HG03439 (cell line): ENCODE measurements around the gene ATP11A.
A peak's percentile ranks its signal among the peaks of the same experiment; 100 is the strongest.
"Not testable (repeated sequence)": the region's sequence is repeated elsewhere in the genome, so short reads cannot be mapped to it uniquely, and the experiment has no call there.

Experiments used
- ATAC-seq: cut with Tn5 transposase; IDR thresholded peaks from one replicate; pipeline ENCODE4 v1.9.1; 2021; ENCODE audit warnings: mild to moderate bottlenecking, moderate library complexity; ENCODE audit not compliant: unreplicated experiment

Gene ATP11A

DNA sequence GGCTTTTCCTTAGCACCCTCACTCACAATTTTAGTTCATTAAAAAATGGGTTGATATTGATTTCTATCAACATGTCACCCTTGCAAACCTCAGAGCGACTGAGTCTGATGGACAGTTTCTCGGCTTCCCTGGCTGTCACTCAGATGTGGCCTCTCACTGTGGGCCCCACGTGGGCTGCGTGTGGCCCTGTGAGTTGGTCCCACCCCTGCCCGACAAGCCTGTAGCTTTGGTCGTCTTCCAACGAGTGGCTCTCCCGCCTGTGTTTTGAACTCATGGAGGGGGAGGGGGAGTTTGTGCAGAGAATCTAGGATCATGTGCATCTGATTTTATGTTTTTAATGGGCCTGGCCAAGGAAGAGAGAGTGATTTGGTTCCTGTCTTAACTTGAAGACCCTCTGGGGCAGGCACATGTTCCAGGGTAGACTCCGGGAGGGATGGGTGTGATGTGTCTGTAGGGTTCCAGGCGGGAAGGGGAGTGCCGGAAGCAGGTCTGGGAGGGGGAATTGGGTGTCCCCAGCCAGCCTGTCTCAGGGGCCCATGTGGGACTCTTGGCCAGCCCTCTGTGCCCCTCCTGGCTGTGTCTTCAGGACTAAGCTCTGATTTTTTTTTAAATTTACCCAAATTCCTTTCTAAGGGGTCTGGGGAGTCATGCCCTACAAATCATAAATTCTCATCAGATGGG lies 18.9 kb downstream of the ATP11A start:
- ATAC-seq = no peak

DNA sequence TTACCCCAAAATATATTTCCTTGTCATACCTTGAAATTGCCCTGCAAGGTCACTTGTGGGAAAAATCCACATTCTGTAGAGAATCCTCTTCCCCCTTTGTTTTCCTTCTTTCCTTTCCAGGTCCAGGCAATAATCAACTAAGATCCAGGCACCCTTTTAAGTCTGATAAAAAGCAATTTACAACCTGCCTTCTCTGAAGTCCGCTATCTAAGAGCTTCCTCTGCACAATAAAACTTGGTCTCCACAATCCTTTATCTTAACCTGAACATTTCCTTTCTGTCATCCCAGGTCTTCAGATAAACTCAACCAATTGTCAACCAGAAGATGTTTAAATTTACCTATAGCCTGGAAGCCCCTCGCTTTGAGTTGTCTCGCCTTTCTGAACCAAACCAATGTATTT lies 19.5 kb downstream of the ATP11A start:
- not testable (repeated sequence) for ATAC-seq

DNA sequence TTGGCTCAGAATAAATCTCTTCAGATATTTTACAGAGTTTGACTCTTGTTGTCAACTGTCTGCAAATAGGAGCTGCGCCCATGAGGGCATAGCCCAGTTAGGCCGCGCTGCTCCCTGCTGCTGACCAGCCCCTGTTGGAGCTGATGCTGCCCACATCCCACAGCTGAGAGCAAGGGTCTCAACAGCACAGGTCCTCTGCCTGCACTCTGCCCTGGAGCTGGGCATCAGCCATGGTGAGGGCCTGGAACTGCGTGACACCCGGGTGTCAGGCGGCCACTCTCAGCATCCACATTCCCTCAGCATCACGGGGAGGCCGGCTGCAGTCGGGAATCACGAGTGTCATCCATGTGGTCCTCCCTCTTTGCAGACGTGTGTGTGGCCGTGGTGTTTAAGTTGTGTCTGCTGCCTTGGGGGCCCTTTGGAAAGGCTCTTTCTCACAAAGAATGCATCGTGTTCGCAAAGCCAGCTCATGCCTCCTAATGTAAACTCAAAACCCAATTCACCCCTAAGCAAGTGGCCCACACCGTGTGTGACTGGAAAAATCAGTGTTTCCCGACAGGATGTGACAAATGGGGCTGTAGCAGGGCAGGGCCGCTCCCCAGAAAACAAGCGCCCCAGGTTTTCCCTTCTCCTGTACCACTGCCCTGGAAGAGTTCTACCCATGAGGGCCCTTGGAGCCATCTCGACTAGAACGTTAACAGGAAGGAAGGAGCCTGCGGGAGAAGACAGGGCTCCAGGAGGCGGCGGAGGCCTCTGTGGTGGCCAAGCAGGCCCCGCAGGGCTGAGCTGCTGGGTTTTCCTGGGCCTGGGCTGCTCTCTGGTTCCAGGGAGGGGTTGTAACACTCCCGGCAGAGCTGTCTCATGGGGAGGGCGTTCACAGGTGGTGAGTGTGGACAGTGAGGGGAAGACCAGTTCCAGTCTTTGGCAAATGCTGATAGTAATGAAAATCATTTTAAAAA lies 20.3 kb downstream of the ATP11A start:
- ATAC-seq = no peak

DNA sequence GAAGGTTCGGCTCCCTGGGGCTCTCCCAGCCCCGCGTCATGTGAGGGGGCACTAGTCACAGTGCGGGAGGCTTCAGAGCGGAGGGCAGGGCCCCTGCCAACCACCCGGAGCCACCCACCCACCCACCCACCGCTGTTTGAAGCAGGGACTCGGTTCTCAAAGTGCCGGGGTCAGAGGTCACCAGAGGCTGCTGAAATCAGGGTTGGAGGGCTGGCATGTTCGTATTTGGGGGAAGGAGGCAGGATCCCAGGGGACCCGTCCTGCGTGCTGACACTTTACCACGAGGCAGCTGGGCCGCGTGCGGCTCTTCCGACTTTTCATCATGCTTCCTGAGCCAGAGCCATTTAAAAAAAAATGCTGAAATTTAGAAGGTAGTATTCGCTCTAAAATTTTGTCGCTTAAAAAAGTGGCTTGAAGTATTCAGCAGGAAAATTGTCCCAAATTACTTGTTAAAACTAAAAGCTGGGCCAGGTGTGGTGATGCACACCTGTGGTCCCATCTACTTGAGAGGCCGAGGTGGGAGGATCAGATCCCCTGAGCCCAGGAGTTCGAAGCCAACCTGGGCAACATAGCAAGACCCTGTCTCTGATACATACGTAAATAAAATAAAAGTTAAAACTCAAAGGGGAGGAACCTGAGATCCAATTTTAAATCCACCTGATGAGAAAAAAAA lies 21.2 kb downstream of the ATP11A start:
- no peak for ATAC-seq

DNA sequence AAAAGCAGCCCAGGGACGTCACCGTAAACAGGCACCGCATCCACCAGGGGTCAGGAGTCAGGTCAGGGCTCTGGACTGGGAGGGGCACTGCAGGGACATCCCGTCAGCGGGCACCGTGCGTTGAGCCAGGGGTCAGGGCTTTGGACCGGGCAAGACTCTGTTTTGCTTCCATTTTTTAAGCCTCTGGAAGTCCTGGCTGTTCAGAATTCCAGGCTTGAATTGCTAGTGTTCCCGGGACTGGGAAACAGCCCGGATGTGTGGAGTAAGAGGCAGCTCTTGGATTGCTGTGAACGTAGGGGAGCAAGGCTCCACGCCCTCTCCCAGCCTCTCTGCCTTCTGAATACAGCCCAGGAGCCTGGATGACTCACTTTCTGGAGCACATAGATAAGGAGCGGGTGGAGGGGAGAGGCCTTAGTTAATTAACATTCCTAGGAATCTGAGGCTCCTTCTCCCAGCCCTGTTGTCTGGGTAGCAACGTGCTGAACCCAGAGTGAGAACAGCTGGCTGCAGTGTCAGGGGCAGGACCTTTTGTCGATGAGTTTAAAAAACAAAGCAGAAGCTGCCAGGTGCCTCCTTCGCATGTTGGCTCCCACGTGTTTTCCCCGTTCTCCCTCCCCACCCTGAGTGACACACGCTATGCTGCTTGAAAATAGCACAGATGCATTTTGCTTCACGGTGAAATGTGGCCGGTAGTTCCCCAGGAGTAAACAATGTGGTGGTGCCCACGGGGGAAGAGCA lies 21.9 kb downstream of the ATP11A start:
- ATAC-seq = peak; percentile 66

DNA sequence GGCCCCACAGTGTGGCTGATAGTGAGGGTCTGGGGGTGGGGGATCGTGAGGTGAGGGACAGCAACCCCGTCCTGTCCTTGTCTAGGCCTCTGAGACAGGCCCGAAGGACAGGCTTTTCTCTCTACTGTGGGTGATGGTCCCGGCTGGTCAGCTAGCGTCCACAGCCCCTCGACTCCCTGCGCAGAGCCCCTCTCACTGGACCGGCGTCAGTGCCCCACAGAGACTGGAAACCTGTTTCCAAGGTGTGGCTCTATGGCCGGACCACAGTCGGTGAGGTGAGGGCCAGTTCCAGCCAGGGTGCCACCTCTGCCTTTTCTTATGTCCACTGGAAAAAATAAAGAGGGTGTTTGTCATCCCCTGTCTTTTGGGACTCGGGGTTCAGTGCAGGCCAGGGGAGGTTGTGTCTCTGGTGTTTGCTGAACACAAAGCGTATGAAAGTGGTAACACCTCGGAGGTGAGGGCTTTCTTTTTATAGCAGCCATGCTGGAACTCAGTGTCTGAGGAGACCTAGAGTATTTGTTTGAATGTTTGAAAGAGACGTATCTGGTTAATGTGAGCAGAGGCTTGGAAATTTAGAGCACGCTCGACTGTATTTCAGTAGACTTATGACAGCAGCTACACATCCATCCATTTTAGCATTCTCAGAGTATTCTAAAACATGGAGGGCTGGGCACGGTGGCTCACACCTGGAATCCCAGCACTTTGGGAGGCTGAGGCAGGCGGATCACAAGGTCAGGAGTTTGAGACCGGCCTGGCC lies 22.8 kb downstream of the ATP11A start:
- no peak for ATAC-seq

DNA sequence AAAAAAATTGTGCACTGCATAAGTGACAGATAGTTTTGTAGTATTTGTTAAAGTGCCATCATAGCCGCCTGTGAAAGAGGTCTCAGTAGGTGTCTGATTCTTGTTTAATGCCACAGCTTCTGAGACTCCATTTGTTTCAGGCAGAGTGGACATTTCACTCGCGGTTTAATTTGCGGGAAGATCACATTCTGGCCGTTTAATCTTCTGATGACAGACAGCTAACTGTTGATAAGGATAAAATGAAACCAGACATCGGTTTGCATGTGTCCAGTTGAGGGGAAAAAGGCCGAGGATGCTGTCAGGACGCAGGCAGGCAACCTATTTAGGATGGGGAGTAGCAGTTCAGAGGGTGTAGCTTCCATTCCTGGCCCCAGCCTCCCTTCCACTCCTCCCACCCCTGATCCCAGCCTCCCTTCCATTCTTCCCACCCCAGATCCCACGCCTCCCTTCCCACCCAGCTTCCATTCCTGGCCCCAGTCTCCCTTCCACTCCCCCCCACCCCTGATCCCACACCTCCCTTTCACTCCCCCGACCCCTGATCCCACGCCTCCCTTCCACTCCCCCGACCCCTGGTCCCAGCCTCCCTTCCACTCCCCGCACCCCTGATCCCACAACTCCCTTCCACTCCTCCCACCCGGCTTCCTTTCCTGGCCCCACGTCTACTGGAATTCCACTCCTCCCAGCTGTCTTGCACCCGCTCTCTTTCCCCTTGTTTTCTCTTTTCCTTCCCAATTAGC lies 23.8 kb downstream of the ATP11A start:
- ATAC-seq = no peak

DNA sequence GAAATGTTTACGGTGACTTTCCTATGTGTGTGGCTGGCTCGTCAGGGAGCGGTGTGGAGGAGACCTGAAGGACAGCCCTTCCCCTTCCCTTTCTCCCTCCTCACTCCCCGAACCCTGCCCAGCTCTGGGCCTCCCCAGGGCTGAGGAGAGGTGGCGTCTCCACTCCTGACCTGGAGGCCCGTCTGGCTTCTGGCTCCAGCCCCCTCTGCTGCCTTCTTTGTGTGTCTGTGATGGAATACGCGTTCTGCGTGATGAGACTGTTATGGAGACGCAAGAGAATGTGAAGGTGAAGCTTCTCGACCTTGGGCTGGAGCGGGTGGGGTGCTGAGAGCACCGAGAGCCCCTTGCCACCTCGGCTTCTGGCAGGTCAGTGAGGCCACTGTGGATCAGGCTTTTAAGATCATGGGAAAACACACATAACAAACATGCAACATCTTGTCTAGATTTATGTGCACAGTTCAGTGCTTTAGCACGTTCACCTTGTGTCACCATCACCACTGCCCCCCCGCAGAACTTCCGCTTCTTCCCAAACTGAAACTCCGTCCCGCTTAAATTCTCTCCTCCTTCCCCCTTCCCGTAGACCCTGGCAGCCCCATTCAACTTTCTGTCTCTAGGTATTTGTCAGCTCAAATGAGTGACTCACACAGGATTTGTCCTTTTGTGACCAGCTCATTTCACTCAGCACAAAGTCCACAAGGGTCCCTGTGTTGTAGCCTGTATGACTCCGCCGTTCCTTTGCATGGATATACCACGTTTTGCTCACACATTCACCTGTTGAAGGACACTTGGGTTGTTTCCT lies 24.7 kb downstream of the ATP11A start:
- no peak for ATAC-seq

DNA sequence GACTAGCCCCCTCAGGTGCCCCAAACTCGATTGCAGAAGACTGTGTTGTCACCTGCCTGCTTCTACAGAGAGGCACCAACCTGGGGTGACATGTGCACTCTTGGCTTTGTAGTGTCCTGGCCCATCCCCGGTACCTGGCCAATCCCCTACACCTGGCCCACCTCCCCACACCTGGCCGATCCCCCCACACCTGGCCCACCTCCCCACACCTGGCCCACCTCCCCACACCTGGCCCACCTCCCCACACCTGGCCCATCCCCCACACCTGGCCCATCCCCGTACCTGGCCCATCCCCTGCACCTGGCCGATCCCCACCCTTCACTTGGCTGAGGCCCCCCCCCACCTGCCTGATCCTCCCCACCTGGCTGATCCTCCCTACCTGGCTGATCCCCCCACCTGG lies 25.4 kb downstream of the ATP11A start:
- ATAC-seq = no peak

DNA sequence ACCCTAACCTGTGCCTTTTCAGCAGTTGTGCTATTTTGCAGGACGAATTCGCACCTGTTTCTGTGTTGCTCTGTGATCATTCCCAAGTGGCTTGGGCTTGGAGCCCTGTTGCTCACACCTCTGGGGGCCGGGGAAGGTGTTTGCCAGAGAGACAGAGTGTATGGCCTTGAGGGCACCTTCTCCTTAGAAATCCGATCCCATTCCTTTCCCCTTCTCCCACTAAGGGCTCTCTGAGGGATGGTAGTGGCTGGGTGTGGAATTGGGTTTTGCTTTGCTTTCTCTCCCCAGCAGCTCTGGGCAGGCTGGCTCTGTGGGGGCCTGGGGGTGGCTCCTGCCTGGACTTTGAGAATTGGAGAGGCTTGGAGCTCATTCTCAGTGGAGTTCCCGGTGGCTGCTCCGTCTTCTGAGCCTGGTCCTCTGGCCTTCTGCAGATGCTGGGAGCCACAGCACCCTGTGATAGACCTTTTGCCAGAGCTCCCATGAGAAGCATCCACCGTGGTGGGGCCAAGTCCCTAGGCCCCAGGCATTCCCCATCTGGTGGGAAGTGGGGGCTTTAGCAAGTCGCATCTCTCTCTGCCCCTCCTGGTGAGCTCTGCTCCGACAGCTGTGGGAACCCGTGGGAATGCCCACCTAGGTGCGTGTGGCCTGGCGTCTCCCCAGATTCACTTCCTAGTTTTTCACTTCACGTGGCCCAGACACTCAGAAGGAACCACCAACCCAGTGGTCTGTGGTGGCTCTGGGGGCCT lies 26.1 kb downstream of the ATP11A start:
- no peak for ATAC-seq

DNA sequence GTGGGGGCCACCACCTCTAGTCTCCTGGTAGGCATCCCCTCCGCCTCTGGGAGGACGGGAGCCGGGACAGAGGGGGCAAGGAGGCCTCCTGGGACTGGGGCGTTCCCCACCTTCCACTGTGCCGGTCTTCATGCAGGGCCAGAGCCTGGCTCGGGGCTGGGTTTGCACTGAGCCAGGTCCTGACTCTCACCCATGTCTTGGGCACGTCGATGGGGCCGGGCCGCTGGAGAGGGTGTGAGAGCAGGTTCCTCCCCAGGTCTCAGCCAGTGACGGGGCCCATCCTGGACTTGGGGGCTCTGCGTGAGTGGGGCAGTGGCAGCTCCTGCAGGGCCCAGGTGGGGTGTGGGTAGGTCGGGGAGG lies 26.6 kb downstream of the ATP11A start:
- no peak for ATAC-seq

DNA sequence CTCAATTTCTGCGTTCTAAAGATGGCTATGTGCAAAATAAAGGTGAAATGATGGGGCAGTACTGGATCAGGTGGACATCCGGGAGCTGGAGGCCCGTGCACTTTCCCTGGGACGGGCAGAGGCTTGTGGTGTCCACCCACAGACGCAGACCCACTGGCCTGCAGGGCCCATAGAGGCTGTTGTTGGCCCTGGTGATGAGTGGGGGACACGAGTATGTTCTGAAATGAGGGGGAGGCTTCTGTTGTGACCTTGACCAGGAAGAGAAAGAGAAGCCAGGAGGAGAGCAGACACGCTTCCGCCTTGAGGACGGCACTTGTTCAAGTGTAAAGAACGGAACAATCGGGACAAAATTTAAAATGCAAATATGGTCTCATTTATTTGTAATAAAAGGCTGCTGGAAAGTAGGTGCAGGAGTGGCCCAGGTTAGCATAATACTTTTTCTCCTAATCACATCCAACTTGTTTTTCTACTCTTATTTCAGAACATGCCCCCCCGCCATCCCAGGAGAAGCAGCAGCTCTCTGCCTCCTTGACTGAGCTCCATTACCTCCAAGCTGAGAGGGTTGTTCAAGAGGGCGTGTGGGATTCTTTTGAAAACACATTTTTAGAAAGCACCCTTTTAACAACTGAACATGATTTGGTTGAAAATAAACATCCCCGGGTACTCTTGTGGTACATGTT lies 27.1 kb downstream of the ATP11A start:
- ATAC-seq = no peak

DNA sequence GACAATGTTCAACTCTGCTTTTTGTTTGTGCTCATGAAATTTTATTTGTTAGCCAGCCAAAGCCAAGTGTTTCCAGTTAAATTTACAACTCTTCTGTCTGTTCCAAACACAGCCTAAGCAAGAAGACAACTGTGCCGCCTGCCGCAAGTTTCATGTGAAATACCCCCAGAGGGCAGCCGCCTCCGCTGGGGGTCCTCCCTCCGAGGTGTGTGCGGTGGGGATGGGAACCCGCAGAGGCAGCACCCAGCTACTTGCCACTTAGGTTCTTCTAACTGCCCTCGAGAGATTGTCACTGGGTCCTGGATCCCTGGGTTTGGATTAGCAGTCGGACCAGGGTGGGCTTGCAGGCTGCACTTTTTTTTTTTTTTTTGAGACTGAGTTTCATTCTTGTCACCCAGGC lies 28.5 kb downstream of the ATP11A start:
- no peak for ATAC-seq

DNA sequence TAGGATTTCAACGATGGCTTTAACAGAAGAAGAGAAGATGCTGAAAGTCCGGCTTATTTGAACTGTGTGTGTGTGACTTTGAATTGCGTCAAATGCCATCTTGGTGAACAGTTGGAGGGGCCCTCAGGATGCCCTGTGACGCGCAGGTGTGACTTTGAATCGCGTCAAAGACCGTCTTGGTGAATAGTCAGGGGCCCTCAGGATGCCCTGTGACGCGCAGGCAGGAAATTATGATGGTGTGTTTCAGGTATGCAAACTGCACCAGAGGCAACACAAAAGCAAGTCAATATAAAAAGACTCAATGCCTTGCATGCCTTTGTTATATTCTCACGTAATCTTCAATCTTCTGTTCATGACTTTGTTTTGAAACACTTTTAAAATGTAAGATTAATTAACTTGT lies 29.2 kb downstream of the ATP11A start:
- ATAC-seq = no peak

DNA sequence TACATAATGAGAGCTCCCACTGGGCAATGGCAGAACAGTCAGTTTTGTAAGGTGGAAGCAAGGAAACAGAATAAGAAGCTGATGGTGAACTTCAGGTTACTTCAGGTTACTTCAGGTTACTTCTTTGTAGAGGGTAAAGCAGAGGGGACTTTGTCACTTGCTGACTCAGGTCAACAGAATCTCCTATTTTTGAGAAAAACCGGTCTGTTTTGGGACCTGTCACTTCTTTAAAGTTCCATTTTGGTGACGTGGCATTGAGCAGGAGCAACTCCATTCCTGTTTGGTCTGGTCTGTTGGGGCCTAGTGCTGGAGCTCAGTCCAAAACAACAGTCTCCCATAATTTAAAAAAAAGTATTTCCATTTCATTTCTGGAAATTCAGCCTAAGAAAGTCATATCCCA lies 29.7 kb downstream of the ATP11A start:
- ATAC-seq = no peak

DNA sequence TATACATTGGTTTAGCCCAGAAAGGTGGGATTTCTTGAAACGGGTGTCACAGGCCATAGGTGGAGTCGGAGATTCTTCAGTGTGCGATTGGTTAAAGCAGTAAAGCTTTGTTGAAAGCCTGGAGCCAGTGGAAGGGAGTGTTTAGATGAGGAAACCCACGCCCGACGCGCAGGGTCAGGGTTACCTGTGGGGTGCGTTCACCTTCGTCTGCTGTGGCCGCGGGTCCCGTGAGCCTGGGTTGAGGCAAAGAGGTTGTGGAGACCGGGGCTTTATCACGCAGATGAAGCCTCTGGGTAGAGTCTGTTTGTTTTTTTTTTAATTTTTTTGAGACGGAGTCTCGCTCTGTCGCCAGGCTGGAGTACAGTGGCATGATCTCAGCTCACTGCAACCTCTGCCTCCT lies 30.4 kb downstream of the ATP11A start:
- no peak for ATAC-seq

DNA sequence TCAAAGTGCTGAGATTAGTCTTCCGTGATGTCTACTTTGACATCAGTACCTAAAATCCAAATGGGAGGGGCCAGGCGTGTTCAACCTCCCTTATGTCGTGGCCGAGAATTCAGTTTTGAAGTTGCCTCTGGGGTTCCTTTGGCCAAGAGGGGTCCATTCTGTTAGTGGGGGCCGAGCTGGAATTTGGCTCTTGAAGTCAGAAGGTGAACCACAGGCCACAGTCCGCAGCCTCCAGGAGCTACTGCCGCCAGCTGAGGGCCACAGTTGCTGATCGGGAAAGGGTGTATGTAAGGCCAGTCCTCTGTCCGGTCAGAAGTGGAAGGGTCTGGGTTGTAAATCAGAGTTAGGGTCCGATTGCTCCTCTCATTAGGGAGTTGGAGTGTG lies 31.0 kb downstream of the ATP11A start:
- no peak for ATAC-seq
